Right lobe of liver (tissue), 4 donors: ENCODE measurements around the gene GDPD4.

Experiments used
- POLR2A ChIP-seq: fragments of 450-650 bp; IDR thresholded peaks from one replicate; pipeline ENCODE4 v1.6.1; 2017; ENCODE audit warnings: antibody characterized with exemption, mild to moderate bottlenecking
- TF ChIP-seq, protein P1 (sequence below), 4 donors: fragments of 200-600 bp in 3 of 4; fragments of 450-650 bp in 1 of 4; IDR thresholded peaks; one replicate each; pipeline versions ENCODE4 v1.5.1 to v1.8.0; 2016 to 2022; ENCODE audit warnings: antibody characterized with exemption in 4 of 4, mild to moderate bottlenecking in 2 of 4
- donor health status: DM: no; HTN: no; CAD: no.
- donor health status: DM: no; HTN: no; CAD: no.
- donor health status: DM: no; HTN: yes; CAD: no.

DNA sequence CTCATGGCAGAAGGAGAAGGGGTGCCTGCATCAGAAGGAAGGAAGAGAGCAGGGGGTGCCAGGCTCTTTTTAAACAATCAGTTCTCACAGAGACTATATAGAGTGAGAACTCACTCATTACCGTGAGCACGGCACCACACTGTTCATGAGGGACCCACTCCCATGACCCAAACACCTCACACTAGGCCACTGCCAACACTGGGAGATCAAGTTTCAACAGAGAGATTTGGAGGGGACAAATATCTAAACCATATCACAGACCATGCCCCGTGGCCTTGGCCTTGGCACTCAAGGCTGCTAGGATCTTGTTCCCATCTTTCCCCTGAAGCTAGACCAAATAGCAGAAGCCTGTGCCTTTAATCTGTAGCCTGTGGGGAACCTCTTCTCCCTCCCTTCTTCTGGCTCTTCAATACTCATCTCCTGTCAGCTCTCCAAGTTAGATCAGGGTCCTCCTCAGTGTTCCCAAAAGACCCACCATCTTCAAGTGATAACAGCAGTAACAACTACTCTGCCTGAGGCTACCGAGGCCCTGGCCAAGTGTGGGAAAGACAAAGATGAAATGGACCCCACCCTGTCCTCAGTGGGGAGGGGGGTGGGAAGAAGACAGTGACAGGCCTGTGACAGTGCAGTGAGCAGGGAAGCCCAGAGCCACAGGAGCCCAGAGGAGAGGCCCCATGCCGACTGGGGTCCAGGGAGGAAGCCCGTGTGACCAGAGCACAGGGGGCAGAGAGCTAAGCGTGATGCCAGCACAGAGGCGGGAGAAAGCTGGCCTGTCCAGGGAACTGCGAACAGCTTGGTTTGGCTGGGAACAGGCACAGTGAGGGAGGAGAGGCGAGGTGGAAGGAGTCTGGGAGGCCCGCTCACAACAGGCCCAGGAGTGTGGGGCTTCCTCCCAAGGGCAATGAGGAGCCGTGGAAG lies 100.9 kb downstream of the GDPD4 start:
- TF ChIP-seq, protein P1, sequence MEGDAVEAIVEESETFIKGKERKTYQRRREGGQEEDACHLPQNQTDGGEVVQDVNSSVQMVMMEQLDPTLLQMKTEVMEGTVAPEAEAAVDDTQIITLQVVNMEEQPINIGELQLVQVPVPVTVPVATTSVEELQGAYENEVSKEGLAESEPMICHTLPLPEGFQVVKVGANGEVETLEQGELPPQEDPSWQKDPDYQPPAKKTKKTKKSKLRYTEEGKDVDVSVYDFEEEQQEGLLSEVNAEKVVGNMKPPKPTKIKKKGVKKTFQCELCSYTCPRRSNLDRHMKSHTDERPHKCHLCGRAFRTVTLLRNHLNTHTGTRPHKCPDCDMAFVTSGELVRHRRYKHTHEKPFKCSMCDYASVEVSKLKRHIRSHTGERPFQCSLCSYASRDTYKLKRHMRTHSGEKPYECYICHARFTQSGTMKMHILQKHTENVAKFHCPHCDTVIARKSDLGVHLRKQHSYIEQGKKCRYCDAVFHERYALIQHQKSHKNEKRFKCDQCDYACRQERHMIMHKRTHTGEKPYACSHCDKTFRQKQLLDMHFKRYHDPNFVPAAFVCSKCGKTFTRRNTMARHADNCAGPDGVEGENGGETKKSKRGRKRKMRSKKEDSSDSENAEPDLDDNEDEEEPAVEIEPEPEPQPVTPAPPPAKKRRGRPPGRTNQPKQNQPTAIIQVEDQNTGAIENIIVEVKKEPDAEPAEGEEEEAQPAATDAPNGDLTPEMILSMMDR (IDR thresholded peaks at IDR 0.05), result no peak
- TF ChIP-seq POLR2A, result no peak
